Measurements from ENCODE around the gene GSTM2.
"Not testable (repeated sequence)": the region's sequence is repeated elsewhere in the genome, so short reads cannot be mapped to it uniquely, and the experiment has no call there.

Gene GSTM2

GRCh38 chr1:109650609-109651008, 17.2 kb upstream of the GSTM2 start:
- no peak for DNase-seq

- no peak for DNase-seq
These were observed 15.5 kb upstream of the GSTM2 start for GRCh38 chr1:109652402-109652801.

GRCh38 chr1:109653306-109653705, 14.6 kb upstream of the GSTM2 start:
- DNase-seq: no peak

- no peak for DNase-seq
These were observed 13.3 kb upstream of the GSTM2 start for GRCh38 chr1:109654519-109654918.

- peak; percentile 66 to 67 for DNase-seq
These were observed 12.0 kb upstream of the GSTM2 start, which contains the start of gene GSTM4 for GRCh38 chr1:109655615-109656519. TSS of gene GSTM4 (plus strand) at chr1:109656099. CDS start at chr1:109656390, 291 bp downstream.

GRCh38 chr1:109657395-109657794, 10.5 kb upstream of the GSTM2 start:
- DNase-seq: no peak

GRCh38 chr1:109657970-109658369, 9.9 kb upstream of the GSTM2 start:
- no peak for DNase-seq

GRCh38 chr1:109658533-109659042, 9.3 kb upstream of the GSTM2 start:
- no peak for DNase-seq

- DNase-seq: no peak
These were observed 8.7 kb upstream of the GSTM2 start for GRCh38 chr1:109659145-109659544.

GRCh38 chr1:109659997-109660690, 7.7 kb upstream of the GSTM2 start:
- DNase-seq: no peak

- DNase-seq: not testable (repeated sequence)
These were observed 7.2 kb upstream of the GSTM2 start for GRCh38 chr1:109660691-109661026.

GRCh38 chr1:109661391-109661790, 6.5 kb upstream of the GSTM2 start:
- no peak for DNase-seq

- no peak for DNase-seq
These were observed 3.2 kb upstream of the GSTM2 start for GRCh38 chr1:109664671-109665070.

GRCh38 chr1:109668123-109668775, 392 bp downstream of the GSTM2 start:
- no peak for DNase-seq

- DNase-seq: peak in 1 of 2 donors; percentile 15
These were observed 1.5 kb downstream of the GSTM2 start for GRCh38 chr1:109669246-109669948.

- peak in 1 of 2 donors; percentile 14 for DNase-seq
These were observed 2.1 kb downstream of the GSTM2 start for GRCh38 chr1:109669949-109670302.

GRCh38 chr1:109671067-109671466, 3.2 kb downstream of the GSTM2 start:
- no peak for DNase-seq

- DNase-seq: not testable (repeated sequence)
These were observed 6.0 kb downstream of the GSTM2 start for GRCh38 chr1:109673861-109674260.

GRCh38 chr1:109676683-109677381, 9.0 kb downstream of the GSTM2 start:
- not testable (repeated sequence) for DNase-seq

- no peak for DNase-seq
These were observed 9.6 kb downstream of the GSTM2 start for GRCh38 chr1:109677459-109677858.

GRCh38 chr1:109678637-109679036, 10.8 kb downstream of the GSTM2 start:
- not testable (repeated sequence) for DNase-seq

- not testable (repeated sequence) for DNase-seq
These were observed 16.9 kb downstream of the GSTM2 start for GRCh38 chr1:109684777-109685176.
